ENCODE data around the gene GLI1.

Gene GLI1

DNA sequence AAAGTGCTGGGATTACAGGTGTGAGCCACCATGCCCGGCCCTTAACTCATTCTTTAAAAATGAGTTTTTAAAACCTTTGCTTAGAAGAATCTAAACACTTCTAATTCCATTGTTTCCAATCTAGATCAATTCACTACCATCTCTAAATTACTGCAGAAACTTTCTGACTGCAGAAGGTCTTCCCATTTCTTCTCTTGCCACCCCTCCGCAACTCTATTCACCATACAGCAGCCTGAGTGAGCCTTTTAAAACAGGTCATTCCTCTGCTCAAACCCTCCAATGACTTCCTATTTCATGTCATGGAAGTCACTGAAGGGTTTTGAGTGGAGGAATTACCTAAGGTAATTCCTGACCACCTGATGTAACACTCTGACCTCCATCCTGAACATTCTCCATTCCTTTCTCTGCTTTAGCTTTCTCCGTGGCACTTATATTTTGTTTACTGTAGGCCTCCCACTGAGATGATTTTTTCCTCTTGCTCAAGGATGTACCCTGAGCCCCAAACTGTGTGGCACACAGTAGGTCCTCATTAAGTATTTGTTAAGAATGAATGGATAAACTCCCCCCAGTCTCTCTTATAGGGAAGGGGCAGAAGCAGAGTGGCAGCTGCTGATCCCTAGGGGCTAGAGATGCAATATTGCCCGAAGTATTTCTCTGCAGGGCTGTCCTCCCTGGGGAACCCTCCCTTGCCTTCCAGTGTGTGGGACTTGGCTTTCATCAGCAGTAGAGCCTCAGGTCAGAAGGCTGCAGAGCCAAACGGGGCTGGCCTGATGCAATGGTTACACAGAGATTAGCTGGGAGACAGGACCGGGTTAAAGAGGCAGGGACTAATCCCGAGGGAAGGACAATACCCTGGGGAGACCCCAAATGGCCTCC, 59.6 kb downstream of the GLI1 start:
- Histone ChIP-seq H3K27ac (ENCODE audit: low read length) (no peak overlapping the region), H3K27me3 (ENCODE audit: insufficient read depth, low read length) (no peaks in the 10 kb centered on the region; the same call in 1 of the 2 replicates), H3K9ac (ENCODE audit: low read depth, low read length) (peak overlapping the region; percentile 91), H3K4me3 (ENCODE audit: low read length) (peak overlapping the region; percentile 82), H3K4me1 (ENCODE audit: insufficient read depth, low read length) (peaks cover 16% of the 10 kb centered on the region; the same call in 1 of the 2 replicates), H3K9me3 (ENCODE audit: insufficient read depth, low read depth, low read length) (no peaks in the 10 kb centered on the region), H3K36me3 (ENCODE audit: insufficient read depth, low read depth, low read length) (peaks cover 53% of the 10 kb centered on the region)

DNA sequence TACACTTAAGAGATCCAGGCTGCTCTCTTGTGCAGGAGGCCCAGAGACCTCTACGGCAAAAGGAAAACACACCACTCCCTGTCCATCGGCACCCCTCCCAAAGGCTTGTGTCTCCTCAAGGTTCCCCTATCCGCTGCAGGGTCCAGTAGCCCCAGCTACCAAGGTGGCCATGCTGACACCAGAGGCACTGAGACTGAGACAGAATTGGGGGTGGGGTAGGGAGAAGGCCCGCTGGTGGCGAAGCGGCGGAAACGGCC, 60.1 kb downstream of the GLI1 start:
- Histone ChIP-seq H3K4me1 (ENCODE audit: insufficient read depth, low read length) (peaks cover 16% of the 10 kb centered on the region; the same call in 1 of the 2 replicates), H3K4me3 (ENCODE audit: low read length) (peak overlapping the region; percentile 82), H3K27me3 (ENCODE audit: insufficient read depth, low read length) (no peaks in the 10 kb centered on the region; the same call in 1 of the 2 replicates), H3K36me3 (ENCODE audit: insufficient read depth, low read depth, low read length) (peaks cover 53% of the 10 kb centered on the region), H3K9me3 (ENCODE audit: insufficient read depth, low read depth, low read length) (no peaks in the 10 kb centered on the region), H3K9ac (ENCODE audit: low read depth, low read length) (peak overlapping the region; percentile 91), H3K27ac (ENCODE audit: low read length) (peak overlapping the region; percentile 22)

DNA sequence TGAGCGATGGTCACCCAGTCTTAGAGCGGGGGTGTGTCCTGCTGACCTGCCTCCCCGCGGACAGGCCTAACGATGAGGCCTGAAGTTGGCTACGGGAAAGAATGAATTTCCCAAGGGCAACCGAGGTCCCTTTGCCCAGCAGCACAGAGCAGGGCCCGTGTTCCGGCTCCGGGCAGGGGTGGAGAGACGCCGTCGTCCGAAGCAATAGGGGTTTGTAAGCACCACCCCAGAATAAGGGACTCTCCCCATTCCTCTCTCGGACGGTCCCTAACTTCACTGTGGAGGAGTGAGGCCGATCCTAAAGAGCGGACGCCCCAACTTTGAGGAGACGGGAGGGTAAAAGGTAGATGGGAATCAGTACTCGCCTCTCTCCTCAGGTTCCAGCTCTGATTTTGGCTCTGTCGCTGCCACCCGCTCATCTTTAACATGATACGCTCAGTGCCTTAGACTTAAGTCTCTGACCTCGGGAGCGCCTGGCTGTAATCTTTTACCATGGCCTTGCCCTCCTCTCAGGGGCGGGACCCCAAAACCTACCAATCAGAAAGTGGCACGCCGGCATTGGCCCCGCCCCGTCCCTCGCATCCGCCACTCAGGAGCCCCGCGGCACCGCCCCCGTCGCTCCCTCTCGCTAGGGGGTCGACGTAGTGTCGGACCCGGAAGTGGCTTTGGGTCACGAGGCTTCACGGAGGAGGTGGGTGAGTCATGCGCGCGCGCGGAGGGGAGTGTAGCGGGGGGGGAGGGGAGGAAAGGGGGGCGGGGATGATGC, 60.7 kb downstream of the GLI1 start, which contains the start of gene DDIT3:
DDIT3 (minus strand) TSS at position 462 of the 766 bp plus-strand sequence. CDS start 3,108 bp downstream, outside the sequence.
- Histone ChIP-seq H3K4me1 (ENCODE audit: insufficient read depth, low read length) (peaks cover 16% of the 10 kb centered on the region; the same call in 1 of the 2 replicates), H3K9ac (ENCODE audit: low read depth, low read length) (peak within 1 kb of the TSS; percentile 91), H3K27me3 (ENCODE audit: insufficient read depth, low read length) (no peaks in the 10 kb centered on the region; the same call in 1 of the 2 replicates), H3K36me3 (ENCODE audit: insufficient read depth, low read depth, low read length) (peaks cover 50% of the 10 kb centered on the region), H3K4me3 (ENCODE audit: low read length) (peak within 1 kb of the TSS; percentile 82), H3K9me3 (ENCODE audit: insufficient read depth, low read depth, low read length) (no peaks in the 10 kb centered on the region), H3K27ac (ENCODE audit: low read length) (peak within 1 kb of the TSS; percentile 22)

DNA sequence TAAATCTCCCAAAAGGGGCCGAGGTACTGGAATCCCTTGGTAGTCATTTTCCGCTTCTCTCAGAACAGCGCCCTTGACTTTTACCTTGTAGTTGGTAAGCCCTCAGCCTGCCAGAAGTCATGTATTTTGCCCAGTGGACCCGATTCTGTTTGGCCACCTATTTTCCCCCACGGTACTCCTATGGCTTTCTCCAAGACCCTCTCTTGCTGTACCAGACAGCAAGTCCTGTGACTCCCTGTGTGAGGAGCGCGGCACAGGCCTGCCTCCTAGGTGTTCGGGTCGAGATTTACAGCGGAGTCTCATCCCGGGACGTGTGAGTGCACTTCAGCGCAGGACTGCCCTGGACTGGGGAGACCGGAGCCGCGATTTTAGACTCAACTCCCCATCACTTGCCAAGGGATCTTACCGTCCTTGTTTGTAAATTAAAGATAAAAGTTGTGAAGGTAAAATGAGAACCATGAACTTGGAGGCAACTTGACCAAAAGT, 62.0 kb downstream of the GLI1 start:
- Histone ChIP-seq H3K27ac (ENCODE audit: low read length) (no peak overlapping the region), H3K27me3 (ENCODE audit: insufficient read depth, low read length) (no peaks in the 10 kb centered on the region; the same call in 1 of the 2 replicates), H3K4me1 (ENCODE audit: insufficient read depth, low read length) (peaks cover 16% of the 10 kb centered on the region; the same call in 1 of the 2 replicates), H3K9ac (ENCODE audit: low read depth, low read length) (peak overlapping the region; percentile 60; the same call in 1 of the 2 replicates), H3K9me3 (ENCODE audit: insufficient read depth, low read depth, low read length) (no peaks in the 10 kb centered on the region), H3K4me3 (ENCODE audit: low read length) (peak overlapping the region; percentile 78), H3K36me3 (ENCODE audit: insufficient read depth, low read depth, low read length) (peaks cover 43% of the 10 kb centered on the region)
